Measurements from ENCODE around the gene ADM2. TPM values are rescaled to one million over a fixed set of nuclear protein-coding genes. Genes with fewer than 3 reads are reported as not detected.

The ADM2 gene
- total RNA-seq, 1 experiment from 2014 or later: 11.9 TPM

DNA sequence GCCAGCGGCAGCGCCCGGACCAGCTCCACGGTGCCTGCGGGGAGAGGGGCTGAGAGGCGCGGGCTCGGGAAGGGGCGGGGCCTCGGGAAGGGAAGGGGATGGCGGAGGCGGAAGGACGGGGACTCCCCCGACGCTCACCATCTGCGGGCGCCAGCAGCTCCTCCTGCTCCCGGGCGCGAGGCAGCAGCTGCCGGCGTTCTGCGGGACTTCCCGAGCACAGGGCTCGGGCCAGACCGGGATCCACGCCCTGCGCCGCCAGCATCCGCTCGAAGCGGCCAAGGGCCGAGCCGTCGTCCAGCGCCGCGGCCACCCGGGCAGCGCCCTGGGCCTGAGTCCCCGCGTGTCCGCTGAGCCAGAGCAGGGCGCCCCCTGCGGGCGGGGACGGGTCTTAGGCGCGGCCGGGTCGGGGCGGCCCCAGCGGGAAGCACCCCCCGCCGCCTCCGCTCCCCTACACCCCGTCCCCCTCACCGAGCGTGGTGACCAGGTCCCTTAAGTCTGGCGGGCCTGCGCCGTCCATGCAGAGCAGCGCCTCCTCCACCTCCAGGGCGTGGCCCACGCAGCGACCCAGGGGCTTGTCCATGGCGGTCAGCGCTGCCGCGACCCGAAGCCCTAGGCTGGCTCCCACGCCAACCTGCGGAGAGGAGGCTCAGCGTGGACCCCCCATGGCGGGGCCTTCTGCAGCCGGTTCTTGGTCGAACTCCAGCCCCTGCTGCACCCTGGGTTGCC, 44.9 kb downstream of the ADM2 start:
- no peak overlapping the region for H2AK5ac ChIP-seq (ENCODE audit: insufficient read length, low read length)
- TF ChIP-seq, protein P1, sequence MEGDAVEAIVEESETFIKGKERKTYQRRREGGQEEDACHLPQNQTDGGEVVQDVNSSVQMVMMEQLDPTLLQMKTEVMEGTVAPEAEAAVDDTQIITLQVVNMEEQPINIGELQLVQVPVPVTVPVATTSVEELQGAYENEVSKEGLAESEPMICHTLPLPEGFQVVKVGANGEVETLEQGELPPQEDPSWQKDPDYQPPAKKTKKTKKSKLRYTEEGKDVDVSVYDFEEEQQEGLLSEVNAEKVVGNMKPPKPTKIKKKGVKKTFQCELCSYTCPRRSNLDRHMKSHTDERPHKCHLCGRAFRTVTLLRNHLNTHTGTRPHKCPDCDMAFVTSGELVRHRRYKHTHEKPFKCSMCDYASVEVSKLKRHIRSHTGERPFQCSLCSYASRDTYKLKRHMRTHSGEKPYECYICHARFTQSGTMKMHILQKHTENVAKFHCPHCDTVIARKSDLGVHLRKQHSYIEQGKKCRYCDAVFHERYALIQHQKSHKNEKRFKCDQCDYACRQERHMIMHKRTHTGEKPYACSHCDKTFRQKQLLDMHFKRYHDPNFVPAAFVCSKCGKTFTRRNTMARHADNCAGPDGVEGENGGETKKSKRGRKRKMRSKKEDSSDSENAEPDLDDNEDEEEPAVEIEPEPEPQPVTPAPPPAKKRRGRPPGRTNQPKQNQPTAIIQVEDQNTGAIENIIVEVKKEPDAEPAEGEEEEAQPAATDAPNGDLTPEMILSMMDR (conservative IDR thresholded peaks at IDR 0.05): peak; percentile 68
- Mint-ChIP-seq H3K36me3 (ENCODE audit: insufficient read depth in 1 of 3, low read depth in 3 of 3) (peaks cover 2 to 20% (median 14%) of the 10 kb centered on the region in 3 experiments; a peak in 5 of 7 replicates), H3K9me3 (no peaks in the 10 kb centered on the region; a peak in 1 of 5 replicates), H3K4me3 (peak overlapping the region; percentile 79 to 82), H3K4me1 (peaks cover 11 to 17% of the 10 kb centered on the region in 2 experiments), H3K27ac (no peak overlapping the region), H3K27me3 (ENCODE audit: low read depth) (peaks cover 45% of the 10 kb centered on the region)
- no peak overlapping the region for H2AFZ ChIP-seq (ENCODE audit: low read length)
- H3K4ac ChIP-seq (ENCODE audit: low read depth, low read length): no peak overlapping the region
- peak; percentile 73 for DNase-seq
- WGBS (ENCODE audit: extremely low coverage, insufficient read length, low lambda C conversion rate): no CpG with 5 or more reads among the region's 77 CpGs
- H3K9me3 ChIP-seq (ENCODE audit: control insufficient read depth, low read depth, low read length): no peaks in the 10 kb centered on the region
- H3T11ph ChIP-seq (ENCODE audit: low read length): no peak overlapping the region
- H2BK5ac ChIP-seq (ENCODE audit: insufficient read length, low read length): no peak overlapping the region
- no peak overlapping the region for H3K27ac ChIP-seq (ENCODE audit: insufficient read length, low read depth, low read length)
- H3K23ac ChIP-seq (ENCODE audit: insufficient read length, low read depth, low read length): no peak overlapping the region
- H2BK20ac ChIP-seq (ENCODE audit: low read depth, low read length, poor library complexity, severe bottlenecking): no peak overlapping the region
- peaks cover 3% of the 10 kb centered on the region; the same call in 1 of the 2 replicates for H3K4me1 ChIP-seq (ENCODE audit: insufficient read depth, low read length)
- no peaks in the 10 kb centered on the region for H3K79me1 ChIP-seq (ENCODE audit: insufficient read depth, low read depth, low read length, poor library complexity, severe bottlenecking)
- peak overlapping the region; percentile 18 for H3K14ac ChIP-seq (ENCODE audit: insufficient read depth, low read length)
- H3K18ac ChIP-seq (ENCODE audit: insufficient read length, low read depth, low read length): no peak overlapping the region
- H3K4me2 ChIP-seq (ENCODE audit: insufficient read depth, insufficient read length, low read length): peak overlapping the region; percentile 70
- H4K20me1 ChIP-seq (ENCODE audit: control insufficient read depth, insufficient read depth, insufficient read length): no peaks in the 10 kb centered on the region
- no peak overlapping the region for H3K56ac ChIP-seq (ENCODE audit: insufficient read length, low read depth, low read length)
- peaks cover 28% of the 10 kb centered on the region; the same call in 1 of the 2 replicates for H3K27me3 ChIP-seq (ENCODE audit: insufficient read depth, low read length)
- no peak overlapping the region for H4K5ac ChIP-seq (ENCODE audit: insufficient read length, low read depth, low read length)
- H2BK12ac ChIP-seq (ENCODE audit: insufficient read length, low read depth, low read length): no peak overlapping the region
- H3K9ac ChIP-seq (ENCODE audit: extremely low read depth, insufficient read length, low read length): no peak overlapping the region
- peaks cover 10% of the 10 kb centered on the region for H3K23me2 ChIP-seq (ENCODE audit: insufficient read length, low read depth, low read length, poor library complexity, severe bottlenecking)
- H3K79me2 ChIP-seq (ENCODE audit: insufficient read depth, low read length): no peaks in the 10 kb centered on the region
- H2BK15ac ChIP-seq (ENCODE audit: low read depth, low read length): no peak overlapping the region
- no peak overlapping the region for H4K91ac ChIP-seq (ENCODE audit: insufficient read length, low read depth, low read length)
- H4K8ac ChIP-seq (replicated peaks; ENCODE audit: insufficient read length, low read depth, low read length): no peak overlapping the region
- no peak overlapping the region for H2BK120ac ChIP-seq (ENCODE audit: low read depth, low read length, poor library complexity, severe bottlenecking)
